ENCODE data around the gene CYP19A1.

GRCh38 chr15:51253366-51253765 is 85.0 kb downstream of the CYP19A1 start:
- TF ChIP-seq CTCF (IDR thresholded peaks at IDR 0.05) (no peak), EZH2 (IDR thresholded peaks at IDR 0.05; ENCODE audit: borderline replicate concordance, insufficient read depth, low read depth, low read length, poor library complexity, severe bottlenecking) (no peak)
